Omental fat pad (tissue), 4 donors: ENCODE measurements around the gene HTN3. TPM values are rescaled to one million over a fixed set of nuclear protein-coding genes. Genes with fewer than 3 reads are reported as not detected.
"Not testable (repeated sequence)": the region's sequence is repeated elsewhere in the genome, so short reads cannot be mapped to it uniquely, and the experiment has no call there.

Source experiments
- ATAC-seq: fragments of 150-250 bp; one replicate; pipeline ENCODE4 v1.9.1; 2016; ENCODE audit warnings: mild to moderate bottlenecking, moderate library complexity; ENCODE audit not compliant: low FRiP score
- DNase-seq: peaks from one replicate; pipeline ENCODE4 v3.0.0-alpha.2; 2019; ENCODE audit warnings: low spot score
- CTCF ChIP-seq, 3 donors: fragments of 450-650 bp; IDR thresholded peaks; one replicate each; pipeline ENCODE4 v1.5.1; 2016 to 2017; ENCODE audit warnings: antibody characterized with exemption in 3 of 3, mild to moderate bottlenecking in 3 of 3, moderate library complexity in 2 of 3
- total RNA-seq, 4 donors: library from RNA; depleted of rRNA; stranded (reverse); fragments of >200 nt; gene quantifications; one replicate each; pipeline ENCODE4 v1.1.0, GENCODE V29; 2016

The HTN3 gene
- total RNA-seq: not detected

GRCh38 chr4:70028159-70028558 is at the start of gene HTN3:
Gene HTN3, plus strand, starts transcription at chr4:70028459. Its CDS starts 2,282 bp downstream, at chr4:70030741.
- not testable (repeated sequence) for DNase-seq, ATAC-seq

GRCh38 chr4:69984030-69984443 is 44.2 kb upstream of the HTN3 start:
- TF ChIP-seq CTCF (IDR thresholded peaks at IDR 0.05): no peak
- no peak for DNase-seq
- peak; percentile 57 for ATAC-seq

GRCh38 chr4:69986663-69987062 is 41.6 kb upstream of the HTN3 start:
- no peak for DNase-seq
- ATAC-seq: no peak
- no peak for TF ChIP-seq CTCF (IDR thresholded peaks at IDR 0.05)

GRCh38 chr4:69991016-69991415 is 37.2 kb upstream of the HTN3 start:
- TF ChIP-seq CTCF (IDR thresholded peaks at IDR 0.05): no peak
- ATAC-seq (no peak), DNase-seq (no peak)

- no peak for TF ChIP-seq CTCF (IDR thresholded peaks at IDR 0.05)
- ATAC-seq: no peak
- DNase-seq: no peak
These were observed 33.5 kb upstream of the HTN3 start for GRCh38 chr4:69994782-69995181.

GRCh38 chr4:69995526-69996016 is 32.7 kb upstream of the HTN3 start, which contains the start of gene STATH:
Gene STATH, plus strand, starts transcription at chr4:69995966. Its CDS starts 2,472 bp downstream, at chr4:69998438.
- TF ChIP-seq CTCF (IDR thresholded peaks at IDR 0.05): no peak
- DNase-seq (no peak), ATAC-seq (no peak)

GRCh38 chr4:69999420-69999819 is 28.8 kb upstream of the HTN3 start:
- DNase-seq: no peak
- ATAC-seq: no peak
- TF ChIP-seq CTCF (IDR thresholded peaks at IDR 0.05): no peak

GRCh38 chr4:70000711-70001110 is 27.5 kb upstream of the HTN3 start:
- DNase-seq: no peak
- no peak for ATAC-seq
- no peak for TF ChIP-seq CTCF (IDR thresholded peaks at IDR 0.05)
